ENCODE data around the gene CTSC.
A peak's percentile ranks its signal among the peaks of the same experiment; 100 is the strongest.

CTSC gene

DNA sequence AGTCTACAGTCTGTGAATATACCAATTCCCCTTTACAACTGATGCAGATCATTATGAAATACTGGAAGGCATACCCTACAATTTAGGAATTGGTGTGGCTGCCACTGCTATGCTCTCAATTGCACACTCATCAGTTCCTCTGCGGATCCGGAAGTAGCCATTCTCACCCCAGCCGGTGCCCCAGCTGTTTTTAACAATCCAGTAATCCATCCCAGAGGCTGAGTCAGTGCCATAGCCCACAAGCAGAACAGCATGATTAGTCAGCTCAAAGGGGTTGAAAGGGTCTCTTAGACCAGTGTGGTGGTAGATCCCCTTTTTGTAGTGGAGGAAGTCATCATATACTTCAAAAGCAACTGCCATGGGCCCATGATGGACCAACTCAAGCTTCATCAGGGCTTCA is 43.6 kb downstream of the CTSC start (continued):
- TF ChIP-seq ZNF776 (tag by site-specific recombination; IDR thresholded peaks at IDR 0.05; ENCODE audit: borderline replicate concordance) (no peak), ZNF624 (tag by site-specific recombination; IDR thresholded peaks at IDR 0.05) (no peak), KLF9 (tag by site-specific recombination; IDR thresholded peaks at IDR 0.05; ENCODE audit: low read depth) (no peak), ZNF660 (tag by site-specific recombination; IDR thresholded peaks at IDR 0.05) (no peak), ZNF473 (tag by site-specific recombination; IDR thresholded peaks at IDR 0.05) (no peak), WT1 (tag by site-specific recombination; IDR thresholded peaks at IDR 0.05) (no peak), ZNF510 (tag by site-specific recombination; IDR thresholded peaks at IDR 0.05; ENCODE audit: insufficient replicate concordance) (no peak), ZNF76 (tag by site-specific recombination; IDR thresholded peaks at IDR 0.05; ENCODE audit: borderline replicate concordance, low read depth) (no peak), ZNF701 (tag by site-specific recombination; IDR thresholded peaks at IDR 0.05) (no peak)
- TF ChIP-seq, protein P1, sequence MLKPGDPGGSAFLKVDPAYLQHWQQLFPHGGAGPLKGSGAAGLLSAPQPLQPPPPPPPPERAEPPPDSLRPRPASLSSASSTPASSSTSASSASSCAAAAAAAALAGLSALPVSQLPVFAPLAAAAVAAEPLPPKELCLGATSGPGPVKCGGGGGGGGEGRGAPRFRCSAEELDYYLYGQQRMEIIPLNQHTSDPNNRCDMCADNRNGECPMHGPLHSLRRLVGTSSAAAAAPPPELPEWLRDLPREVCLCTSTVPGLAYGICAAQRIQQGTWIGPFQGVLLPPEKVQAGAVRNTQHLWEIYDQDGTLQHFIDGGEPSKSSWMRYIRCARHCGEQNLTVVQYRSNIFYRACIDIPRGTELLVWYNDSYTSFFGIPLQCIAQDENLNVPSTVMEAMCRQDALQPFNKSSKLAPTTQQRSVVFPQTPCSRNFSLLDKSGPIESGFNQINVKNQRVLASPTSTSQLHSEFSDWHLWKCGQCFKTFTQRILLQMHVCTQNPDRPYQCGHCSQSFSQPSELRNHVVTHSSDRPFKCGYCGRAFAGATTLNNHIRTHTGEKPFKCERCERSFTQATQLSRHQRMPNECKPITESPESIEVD (tag by site-specific recombination; IDR thresholded peaks at IDR 0.05) = no peak
- TF ChIP-seq, protein P2, sequence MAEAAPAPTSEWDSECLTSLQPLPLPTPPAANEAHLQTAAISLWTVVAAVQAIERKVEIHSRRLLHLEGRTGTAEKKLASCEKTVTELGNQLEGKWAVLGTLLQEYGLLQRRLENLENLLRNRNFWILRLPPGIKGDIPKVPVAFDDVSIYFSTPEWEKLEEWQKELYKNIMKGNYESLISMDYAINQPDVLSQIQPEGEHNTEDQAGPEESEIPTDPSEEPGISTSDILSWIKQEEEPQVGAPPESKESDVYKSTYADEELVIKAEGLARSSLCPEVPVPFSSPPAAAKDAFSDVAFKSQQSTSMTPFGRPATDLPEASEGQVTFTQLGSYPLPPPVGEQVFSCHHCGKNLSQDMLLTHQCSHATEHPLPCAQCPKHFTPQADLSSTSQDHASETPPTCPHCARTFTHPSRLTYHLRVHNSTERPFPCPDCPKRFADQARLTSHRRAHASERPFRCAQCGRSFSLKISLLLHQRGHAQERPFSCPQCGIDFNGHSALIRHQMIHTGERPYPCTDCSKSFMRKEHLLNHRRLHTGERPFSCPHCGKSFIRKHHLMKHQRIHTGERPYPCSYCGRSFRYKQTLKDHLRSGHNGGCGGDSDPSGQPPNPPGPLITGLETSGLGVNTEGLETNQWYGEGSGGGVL (tag by site-specific recombination; IDR thresholded peaks at IDR 0.05) = no peak

DNA sequence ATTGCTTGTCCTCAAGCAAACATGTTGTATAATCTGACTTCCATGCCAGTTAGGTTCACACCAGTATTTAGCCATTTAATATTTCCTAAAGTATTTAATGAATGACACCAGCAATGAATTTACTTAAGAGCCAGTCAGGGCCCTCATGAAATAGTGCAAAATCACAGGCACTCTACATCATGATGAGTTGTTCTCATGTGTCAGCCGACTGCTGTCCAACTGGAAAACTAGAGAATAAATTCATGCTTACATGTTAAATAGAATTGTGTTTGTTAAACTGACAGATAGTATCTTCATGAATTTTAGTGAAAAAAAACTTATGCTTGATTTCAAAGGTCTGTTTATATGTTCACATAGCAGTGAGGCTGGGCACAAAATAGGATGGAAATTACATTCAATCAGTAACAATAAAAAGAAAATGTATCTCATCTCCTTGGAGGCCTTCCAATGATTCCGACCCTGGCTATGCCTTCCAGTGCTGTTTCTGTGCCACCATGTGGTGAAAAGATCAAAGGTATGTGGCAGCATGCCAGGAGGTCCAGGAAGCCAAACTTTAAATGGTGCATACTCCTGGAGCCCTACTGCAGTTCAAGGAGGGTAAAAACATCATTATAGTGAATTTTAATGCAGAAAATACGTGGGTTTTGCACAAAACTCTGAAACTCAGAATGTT is 45.2 kb downstream of the CTSC start:
- CTCF ChIA-PET = no interaction called here
- peaks cover 0 to 14% of the 10 kb centered on the region in 2 experiments; a peak in 1 of 3 replicates for H3K36me3 ChIP-seq (ENCODE audit: control insufficient read depth in 2 of 2, insufficient read depth in 1 of 2, low read length in 2 of 2)
- POLR2A ChIA-PET = no interaction called here
- peaks cover 9% of the 10 kb centered on the region for H3K4me1 ChIP-seq (ENCODE audit: control insufficient read depth, insufficient read depth, low read length)
- no peak overlapping the region for H3K27ac ChIP-seq (ENCODE audit: extremely low read depth, low read depth, low read length)
- H3K9me3 ChIP-seq (ENCODE audit: control insufficient read depth, insufficient read depth, low read depth, low read length) = no peaks in the 10 kb centered on the region
- H3K4me3 ChIP-seq (ENCODE audit: low read depth, low read length) = no peak overlapping the region
- TF ChIP-seq ZNF837 (tag by site-specific recombination; IDR thresholded peaks at IDR 0.05) (no peak), MZF1 (tag by site-specific recombination; IDR thresholded peaks at IDR 0.05; ENCODE audit: borderline replicate concordance) (no peak), GFI1B (tag by site-specific recombination; IDR thresholded peaks at IDR 0.05) (no peak), ZSCAN16 (tag by site-specific recombination; IDR thresholded peaks at IDR 0.05) (no peak), ZNF16 (tag by site-specific recombination; IDR thresholded peaks at IDR 0.05; ENCODE audit: low read depth) (no peak), ZNF341 (tag by site-specific recombination; IDR thresholded peaks at IDR 0.05; ENCODE audit: low read depth) (no peak), ZNF658 (tag by site-specific recombination; IDR thresholded peaks at IDR 0.05) (no peak), ZSCAN23 (tag by site-specific recombination; IDR thresholded peaks at IDR 0.05) (no peak), ZNF501 (tag by site-specific recombination; IDR thresholded peaks at IDR 0.05) (no peak), ZNF792 (tag by site-specific recombination; IDR thresholded peaks at IDR 0.05) (no peak), ZBTB20 (tag by site-specific recombination; IDR thresholded peaks at IDR 0.05) (peak; percentile 28; the same call in 1 of the 2 replicates), ZNF248 (tag by site-specific recombination; IDR thresholded peaks at IDR 0.05) (no peak), FEZF1 (tag by site-specific recombination; IDR thresholded peaks at IDR 0.05) (peak; percentile 48; the same call in 1 of the 2 replicates), GLIS1 (tag by site-specific recombination; IDR thresholded peaks at IDR 0.05) (0 out of 2 replicates have a peak, but pooled peaks have one; percentile 23), KLF9 (tag by site-specific recombination; IDR thresholded peaks at IDR 0.05; ENCODE audit: low read depth) (no peak)
- TF ChIP-seq, protein P3, sequence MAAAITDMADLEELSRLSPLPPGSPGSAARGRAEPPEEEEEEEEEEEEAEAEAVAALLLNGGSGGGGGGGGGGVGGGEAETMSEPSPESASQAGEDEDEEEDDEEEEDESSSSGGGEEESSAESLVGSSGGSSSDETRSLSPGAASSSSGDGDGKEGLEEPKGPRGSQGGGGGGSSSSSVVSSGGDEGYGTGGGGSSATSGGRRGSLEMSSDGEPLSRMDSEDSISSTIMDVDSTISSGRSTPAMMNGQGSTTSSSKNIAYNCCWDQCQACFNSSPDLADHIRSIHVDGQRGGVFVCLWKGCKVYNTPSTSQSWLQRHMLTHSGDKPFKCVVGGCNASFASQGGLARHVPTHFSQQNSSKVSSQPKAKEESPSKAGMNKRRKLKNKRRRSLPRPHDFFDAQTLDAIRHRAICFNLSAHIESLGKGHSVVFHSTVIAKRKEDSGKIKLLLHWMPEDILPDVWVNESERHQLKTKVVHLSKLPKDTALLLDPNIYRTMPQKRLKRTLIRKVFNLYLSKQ (tag by site-specific recombination; IDR thresholded peaks at IDR 0.05; ENCODE audit: borderline replicate concordance) = no peak
- TF ChIP-seq, protein P4, sequence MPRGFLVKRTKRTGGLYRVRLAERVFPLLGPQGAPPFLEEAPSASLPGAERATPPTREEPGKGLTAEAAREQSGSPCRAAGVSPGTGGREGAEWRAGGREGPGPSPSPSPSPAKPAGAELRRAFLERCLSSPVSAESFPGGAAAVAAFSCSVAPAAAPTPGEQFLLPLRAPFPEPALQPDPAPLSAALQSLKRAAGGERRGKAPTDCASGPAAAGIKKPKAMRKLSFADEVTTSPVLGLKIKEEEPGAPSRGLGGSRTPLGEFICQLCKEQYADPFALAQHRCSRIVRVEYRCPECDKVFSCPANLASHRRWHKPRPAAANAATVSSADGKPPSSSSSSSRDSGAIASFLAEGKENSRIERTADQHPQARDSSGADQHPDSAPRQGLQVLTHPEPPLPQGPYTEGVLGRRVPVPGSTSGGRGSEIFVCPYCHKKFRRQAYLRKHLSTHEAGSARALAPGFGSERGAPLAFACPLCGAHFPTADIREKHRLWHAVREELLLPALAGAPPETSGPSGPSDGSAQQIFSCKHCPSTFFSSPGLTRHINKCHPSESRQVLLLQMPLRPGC (tag by site-specific recombination; IDR thresholded peaks at IDR 0.05) = no peak
- TF ChIP-seq, protein P5, sequence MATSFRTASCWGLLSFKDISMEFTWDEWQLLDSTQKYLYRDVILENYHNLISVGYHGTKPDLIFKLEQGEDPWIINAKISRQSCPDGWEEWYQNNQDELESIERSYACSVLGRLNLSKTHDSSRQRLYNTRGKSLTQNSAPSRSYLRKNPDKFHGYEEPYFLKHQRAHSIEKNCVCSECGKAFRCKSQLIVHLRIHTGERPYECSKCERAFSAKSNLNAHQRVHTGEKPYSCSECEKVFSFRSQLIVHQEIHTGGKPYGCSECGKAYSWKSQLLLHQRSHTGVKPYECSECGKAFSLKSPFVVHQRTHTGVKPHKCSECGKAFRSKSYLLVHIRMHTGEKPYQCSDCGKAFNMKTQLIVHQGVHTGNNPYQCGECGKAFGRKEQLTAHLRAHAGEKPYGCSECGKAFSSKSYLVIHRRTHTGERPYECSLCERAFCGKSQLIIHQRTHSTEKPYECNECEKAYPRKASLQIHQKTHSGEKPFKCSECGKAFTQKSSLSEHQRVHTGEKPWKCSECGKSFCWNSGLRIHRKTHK (tag by site-specific recombination; IDR thresholded peaks at IDR 0.05) = no peak
